ENCODE data around the gene SIGMAR1. TPM values are rescaled to one million over a fixed set of nuclear protein-coding genes. Genes with fewer than 3 reads are reported as not detected.
A peak's percentile ranks its signal among the peaks of the same experiment; 100 is the strongest.

The SIGMAR1 gene
- total RNA-seq, 1 experiment from 2014 or later, result 115 TPM

- H3K9me3 ChIP-seq, result no peaks in the 10 kb centered on the region
- DNase-seq, result no peak
- no peaks in the 10 kb centered on the region for H3K36me3 ChIP-seq
- H3K4me3 ChIP-seq, result no peak overlapping the region
- H3K27me3 ChIP-seq, result peaks cover 13% of the 10 kb centered on the region
Observed at GRCh38 chr9:34624475-34625185, 13.0 kb downstream of the SIGMAR1 start.

- Histone ChIP-seq H3K9me3 (no peaks in the 10 kb centered on the region), H3K4me3 (no peak overlapping the region), H3K27me3 (peaks cover 6% of the 10 kb centered on the region), H3K36me3 (no peaks in the 10 kb centered on the region)
- no peak for DNase-seq
Observed at GRCh38 chr9:34623374-34624235, 14.0 kb downstream of the SIGMAR1 start.

- no peaks in the 10 kb centered on the region for H3K9me3 ChIP-seq
- H3K36me3 ChIP-seq, result peaks cover 4% of the 10 kb centered on the region; the same call in 1 of the 2 replicates
- H3K4me3 ChIP-seq, result peak within 1 kb of the TSS; percentile 84
- DNase-seq, result peak; percentile 88
- no peaks in the 10 kb centered on the region for H3K27me3 ChIP-seq
Observed at GRCh38 chr9:34620061-34620994, 17.3 kb downstream of the SIGMAR1 start, which contains the start of gene DCTN3. TSS of gene DCTN3 (minus strand) at chr9:34620495. CDS start at chr9:34620464, 31 bp downstream.

- Histone ChIP-seq H3K9me3 (no peaks in the 10 kb centered on the region), H3K36me3 (peaks cover 4% of the 10 kb centered on the region; the same call in 1 of the 2 replicates), H3K27me3 (no peaks in the 10 kb centered on the region), H3K4me3 (no peak overlapping the region)
- DNase-seq, result no peak
Observed at GRCh38 chr9:34615132-34615531, 22.5 kb downstream of the SIGMAR1 start.

GRCh38 chr9:34612788-34613390 lies 24.7 kb downstream of the SIGMAR1 start:
- peak overlapping the region; percentile 71 for H3K4me3 ChIP-seq
- H3K27me3 ChIP-seq, result no peaks in the 10 kb centered on the region
- peak; percentile 53 for DNase-seq
- H3K9me3 ChIP-seq, result no peaks in the 10 kb centered on the region
- peaks cover 4% of the 10 kb centered on the region; the same call in 1 of the 2 replicates for H3K36me3 ChIP-seq

GRCh38 chr9:34611811-34612787 lies 25.5 kb downstream of the SIGMAR1 start, which contains the start of gene RPP25L:
TSS of gene RPP25L (minus strand) at chr9:34612097. CDS start at chr9:34611296, 801 bp downstream.
- H3K27me3 ChIP-seq, result no peaks in the 10 kb centered on the region
- DNase-seq, result peak; percentile 79
- H3K9me3 ChIP-seq, result no peaks in the 10 kb centered on the region
- peak within 1 kb of the TSS; percentile 71 for H3K4me3 ChIP-seq
- peaks cover under 1% of the 10 kb centered on the region; the same call in 1 of the 2 replicates for H3K36me3 ChIP-seq

- Histone ChIP-seq H3K36me3 (no peaks in the 10 kb centered on the region), H3K27me3 (no peaks in the 10 kb centered on the region), H3K9me3 (no peaks in the 10 kb centered on the region), H3K4me3 (peak overlapping the region; percentile 71)
- DNase-seq, result no peak
Observed at GRCh38 chr9:34611251-34611810, 26.3 kb downstream of the SIGMAR1 start.

GRCh38 chr9:34610434-34611206 lies 27.0 kb downstream of the SIGMAR1 start:
- no peak for DNase-seq
- Histone ChIP-seq H3K9me3 (no peaks in the 10 kb centered on the region), H3K4me3 (no peak overlapping the region), H3K36me3 (no peaks in the 10 kb centered on the region), H3K27me3 (no peaks in the 10 kb centered on the region)

GRCh38 chr9:34607331-34607730 lies 30.3 kb downstream of the SIGMAR1 start:
- Histone ChIP-seq H3K36me3 (no peaks in the 10 kb centered on the region), H3K4me3 (no peak overlapping the region), H3K9me3 (no peaks in the 10 kb centered on the region), H3K27me3 (no peaks in the 10 kb centered on the region)
- DNase-seq, result no peak

- Histone ChIP-seq H3K9me3 (no peaks in the 10 kb centered on the region), H3K4me3 (no peak overlapping the region), H3K27me3 (no peaks in the 10 kb centered on the region), H3K36me3 (no peaks in the 10 kb centered on the region)
- no peak for DNase-seq
Observed at GRCh38 chr9:34606905-34607304, 30.7 kb downstream of the SIGMAR1 start.

- no peaks in the 10 kb centered on the region for H3K9me3 ChIP-seq
- H3K36me3 ChIP-seq, result no peaks in the 10 kb centered on the region
- no peak overlapping the region for H3K4me3 ChIP-seq
- H3K27me3 ChIP-seq, result no peaks in the 10 kb centered on the region
- DNase-seq, result no peak
Observed at GRCh38 chr9:34606190-34606589, 31.4 kb downstream of the SIGMAR1 start.

GRCh38 chr9:34603610-34604231 lies 33.9 kb downstream of the SIGMAR1 start:
- Histone ChIP-seq H3K4me3 (no peak overlapping the region), H3K9me3 (no peaks in the 10 kb centered on the region), H3K27me3 (no peaks in the 10 kb centered on the region), H3K36me3 (no peaks in the 10 kb centered on the region)
- DNase-seq, result peak; percentile 41

- H3K36me3 ChIP-seq, result no peaks in the 10 kb centered on the region
- DNase-seq, result no peak
- H3K9me3 ChIP-seq, result no peaks in the 10 kb centered on the region
- H3K4me3 ChIP-seq, result no peak overlapping the region
- H3K27me3 ChIP-seq, result no peaks in the 10 kb centered on the region
Observed at GRCh38 chr9:34601937-34602573, 35.5 kb downstream of the SIGMAR1 start.

Measured in MG63 (cell line).